ENCODE results near the gene COA1.
"Not testable (repeated sequence)": the region's sequence is repeated elsewhere in the genome, so short reads cannot be mapped to it uniquely, and the experiment has no call there.

Gene COA1

DNA sequence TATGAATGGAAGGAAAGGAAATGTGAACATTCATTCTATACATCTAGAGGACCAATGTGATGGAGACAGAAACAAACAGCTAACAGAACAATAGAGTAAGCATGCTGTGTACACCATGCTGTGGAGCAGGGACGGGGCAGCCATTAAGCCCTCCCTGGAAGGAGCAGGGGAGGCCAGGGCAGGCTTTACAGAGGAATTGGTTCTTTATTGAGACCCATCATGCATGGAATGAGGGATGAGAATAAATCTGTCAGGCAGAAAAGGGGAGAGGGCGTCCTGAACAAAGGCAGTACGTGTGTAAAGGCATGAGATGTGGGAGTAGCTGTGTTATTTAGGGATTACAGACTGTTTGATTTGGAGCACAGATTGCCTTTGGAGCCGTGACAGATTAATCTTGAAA is 111.2 kb downstream of the COA1 start:
- DNase-seq (ENCODE audit: low read depth): no peak
- peaks cover 37% of the 10 kb centered on the region for H3K36me3 ChIP-seq (ENCODE audit: control insufficient read depth, insufficient read depth, low read length, severe bottlenecking)
- peaks cover 23% of the 10 kb centered on the region for H3K4me1 ChIP-seq (ENCODE audit: control insufficient read depth, insufficient read depth, low read length)
- no peaks in the 10 kb centered on the region for H3K27me3 ChIP-seq (replicated peaks; ENCODE audit: control insufficient read depth, insufficient read depth, low read length)
- no peaks in the 10 kb centered on the region for H3K9me3 ChIP-seq (ENCODE audit: control insufficient read depth, low read length)
- no peak overlapping the region for H3K9ac ChIP-seq (ENCODE audit: low read length)
- no peak overlapping the region for H3K4me3 ChIP-seq (ENCODE audit: low read length)

- Histone ChIP-seq H3K27me3 (replicated peaks; ENCODE audit: control insufficient read depth, insufficient read depth, low read length) (no peaks in the 10 kb centered on the region), H3K36me3 (ENCODE audit: control insufficient read depth, insufficient read depth, low read length, severe bottlenecking) (peaks cover 32% of the 10 kb centered on the region), H3K4me3 (ENCODE audit: low read length) (no peak overlapping the region), H3K9ac (ENCODE audit: low read length) (no peak overlapping the region), H3K9me3 (ENCODE audit: control insufficient read depth, low read length) (no peaks in the 10 kb centered on the region), H3K4me1 (ENCODE audit: control insufficient read depth, insufficient read depth, low read length) (peaks cover 33% of the 10 kb centered on the region)
- DNase-seq (ENCODE audit: low read depth): no peak
Observed at GRCh38 chr7:43616977-43617376, 112.3 kb downstream of the COA1 start.

DNA sequence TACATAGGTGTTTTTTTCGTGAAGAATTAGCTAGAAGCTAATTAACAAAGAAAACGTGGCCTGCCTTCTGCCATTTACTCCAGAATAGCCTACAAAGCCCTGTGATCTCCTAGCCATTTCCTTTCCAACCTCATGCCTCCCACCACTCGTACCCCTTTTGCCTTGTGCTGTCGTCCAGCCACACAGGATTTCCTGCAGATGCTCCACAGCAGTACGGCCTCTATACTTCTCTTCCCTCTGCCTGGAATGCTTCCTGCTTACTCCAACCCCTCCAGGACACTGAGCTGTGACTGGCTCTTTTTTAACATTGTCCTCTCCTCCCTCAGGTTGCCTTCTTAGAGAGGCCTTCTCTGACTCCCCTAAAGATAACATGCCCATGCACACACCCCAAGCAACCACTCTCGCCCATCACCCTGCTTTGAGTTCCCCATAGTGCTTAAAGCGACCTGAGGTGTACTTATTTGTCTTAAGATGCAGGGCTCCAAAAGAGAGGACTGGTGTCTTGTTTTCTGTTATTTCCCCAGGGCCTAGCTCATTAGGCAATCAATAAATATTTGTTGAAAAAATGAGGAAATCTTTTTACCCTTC is 113.7 kb downstream of the COA1 start:
- peaks cover 38% of the 10 kb centered on the region for H3K4me1 ChIP-seq (ENCODE audit: control insufficient read depth, insufficient read depth, low read length)
- no peaks in the 10 kb centered on the region for H3K27me3 ChIP-seq (replicated peaks; ENCODE audit: control insufficient read depth, insufficient read depth, low read length)
- no peaks in the 10 kb centered on the region for H3K9me3 ChIP-seq (ENCODE audit: control insufficient read depth, low read length)
- H3K9ac ChIP-seq (ENCODE audit: low read length): no peak overlapping the region
- DNase-seq (ENCODE audit: low read depth): no peak
- peaks cover 34% of the 10 kb centered on the region for H3K36me3 ChIP-seq (ENCODE audit: control insufficient read depth, insufficient read depth, low read length, severe bottlenecking)
- no peak overlapping the region for H3K4me3 ChIP-seq (ENCODE audit: low read length)

DNA sequence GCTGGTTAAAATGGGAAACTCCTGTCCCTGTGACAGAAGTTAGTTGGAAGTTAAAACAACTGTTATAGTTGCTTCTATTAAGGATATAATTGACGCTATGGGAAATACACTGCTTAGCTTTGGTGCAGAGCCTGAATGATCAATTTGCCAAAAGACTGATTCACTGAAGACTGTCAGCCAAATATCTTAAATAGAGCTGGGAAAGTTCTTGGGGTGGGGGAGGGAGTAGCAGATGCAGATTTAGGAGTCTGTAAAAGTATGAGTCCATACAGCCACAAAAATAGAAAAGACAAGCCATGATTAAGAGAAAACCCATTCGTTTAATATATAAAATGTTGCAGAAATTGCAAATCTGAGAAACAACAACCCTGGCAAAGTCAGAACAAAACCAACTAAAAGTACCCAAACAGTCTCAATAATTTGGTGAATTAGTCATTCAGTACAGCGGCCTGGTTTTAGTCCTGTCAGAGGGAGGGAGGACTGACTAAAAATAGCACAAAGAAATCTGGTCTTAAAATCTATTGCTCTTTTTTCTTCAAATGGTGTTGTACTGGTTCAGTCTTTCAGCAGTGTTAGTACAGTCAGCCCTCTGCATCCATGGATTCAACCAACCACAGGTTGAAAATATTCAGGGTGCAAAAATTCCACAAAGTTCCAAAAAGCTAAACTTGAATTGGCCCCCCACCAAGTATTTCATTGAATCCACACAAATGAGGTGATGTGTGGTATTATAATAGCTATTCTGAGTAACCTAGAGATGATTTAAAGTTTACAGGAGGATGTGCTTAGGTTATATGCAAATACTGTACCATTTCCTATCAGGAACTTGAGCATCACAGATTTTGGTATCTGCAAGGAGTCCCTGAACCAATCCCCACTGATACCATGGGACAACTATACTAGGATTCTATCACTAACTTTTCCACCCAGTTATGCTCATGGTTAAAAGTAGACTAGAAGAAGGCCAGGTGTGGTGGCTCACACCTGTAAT is 116.4 kb downstream of the COA1 start:
- H3K4me1 ChIP-seq (ENCODE audit: control insufficient read depth, insufficient read depth, low read length): peaks cover 24% of the 10 kb centered on the region
- H3K4me3 ChIP-seq (ENCODE audit: low read length): peak overlapping the region; percentile 52
- peak; percentile 64 for DNase-seq (ENCODE audit: low read depth)
- no peaks in the 10 kb centered on the region for H3K9me3 ChIP-seq (ENCODE audit: control insufficient read depth, low read length)
- H3K27me3 ChIP-seq (replicated peaks; ENCODE audit: control insufficient read depth, insufficient read depth, low read length): no peaks in the 10 kb centered on the region
- H3K36me3 ChIP-seq (ENCODE audit: control insufficient read depth, insufficient read depth, low read length, severe bottlenecking): peaks cover 42% of the 10 kb centered on the region
- H3K9ac ChIP-seq (ENCODE audit: low read length): peak overlapping the region; percentile 43

- no peak for DNase-seq (ENCODE audit: low read depth)
- H3K36me3 ChIP-seq (ENCODE audit: control insufficient read depth, insufficient read depth, low read length, severe bottlenecking): peaks cover 35% of the 10 kb centered on the region
- H3K4me3 ChIP-seq (ENCODE audit: low read length): peak overlapping the region; percentile 52
- H3K9ac ChIP-seq (ENCODE audit: low read length): peak overlapping the region; percentile 43
- H3K27me3 ChIP-seq (replicated peaks; ENCODE audit: control insufficient read depth, insufficient read depth, low read length): no peaks in the 10 kb centered on the region
- peaks cover 24% of the 10 kb centered on the region for H3K4me1 ChIP-seq (ENCODE audit: control insufficient read depth, insufficient read depth, low read length)
- H3K9me3 ChIP-seq (ENCODE audit: control insufficient read depth, low read length): no peaks in the 10 kb centered on the region
Observed at GRCh38 chr7:43612128-43612527, 117.2 kb downstream of the COA1 start.

DNA sequence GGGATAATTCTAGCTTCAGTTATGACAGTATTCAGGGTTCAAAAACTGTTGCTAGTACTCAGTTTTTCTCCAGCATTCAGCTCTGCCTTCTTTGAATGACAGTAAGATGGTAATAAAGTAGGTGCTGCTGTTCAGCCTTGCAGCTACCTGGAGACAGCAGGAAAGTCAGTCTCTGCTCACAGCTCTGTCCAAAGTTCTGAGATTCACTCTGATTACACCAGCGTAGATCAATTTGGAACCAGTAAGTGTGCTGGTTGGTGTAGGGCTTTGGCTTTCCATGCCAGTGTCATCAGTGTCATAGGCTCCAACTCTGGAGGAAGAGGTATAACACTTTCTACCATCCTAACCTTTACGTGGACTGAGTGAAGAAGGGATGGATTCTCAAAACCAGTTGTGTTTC is 120.2 kb downstream of the COA1 start:
- Histone ChIP-seq H3K4me1 (ENCODE audit: control insufficient read depth, insufficient read depth, low read length) (peaks cover 24% of the 10 kb centered on the region), H3K9me3 (ENCODE audit: control insufficient read depth, low read length) (no peaks in the 10 kb centered on the region), H3K36me3 (ENCODE audit: control insufficient read depth, insufficient read depth, low read length, severe bottlenecking) (peaks cover 26% of the 10 kb centered on the region), H3K27me3 (replicated peaks; ENCODE audit: control insufficient read depth, insufficient read depth, low read length) (no peaks in the 10 kb centered on the region), H3K9ac (ENCODE audit: low read length) (no peak overlapping the region), H3K4me3 (ENCODE audit: low read length) (no peak overlapping the region)
- no peak for DNase-seq (ENCODE audit: low read depth)

- Histone ChIP-seq H3K9me3 (ENCODE audit: control insufficient read depth, low read length) (no peaks in the 10 kb centered on the region), H3K4me1 (ENCODE audit: control insufficient read depth, insufficient read depth, low read length) (peaks cover 6% of the 10 kb centered on the region), H3K36me3 (ENCODE audit: control insufficient read depth, insufficient read depth, low read length, severe bottlenecking) (peaks cover 32% of the 10 kb centered on the region), H3K4me3 (ENCODE audit: low read length) (no peak overlapping the region), H3K27me3 (replicated peaks; ENCODE audit: control insufficient read depth, insufficient read depth, low read length) (no peaks in the 10 kb centered on the region), H3K9ac (ENCODE audit: low read length) (no peak overlapping the region)
- no peak for DNase-seq (ENCODE audit: low read depth)
Observed at GRCh38 chr7:43604251-43604650, 125.1 kb downstream of the COA1 start.

GRCh38 chr7:43602256-43602655 is 127.1 kb downstream of the COA1 start:
- Histone ChIP-seq H3K36me3 (ENCODE audit: control insufficient read depth, insufficient read depth, low read length, severe bottlenecking) (peaks cover 42% of the 10 kb centered on the region), H3K9me3 (ENCODE audit: control insufficient read depth, low read length) (no peaks in the 10 kb centered on the region), H3K4me3 (ENCODE audit: low read length) (no peak overlapping the region), H3K9ac (ENCODE audit: low read length) (no peak overlapping the region), H3K27me3 (replicated peaks; ENCODE audit: control insufficient read depth, insufficient read depth, low read length) (no peaks in the 10 kb centered on the region), H3K4me1 (ENCODE audit: control insufficient read depth, insufficient read depth, low read length) (peaks cover 6% of the 10 kb centered on the region)
- DNase-seq (ENCODE audit: low read depth): no peak

GRCh38 chr7:43600056-43600455 is 129.3 kb downstream of the COA1 start:
- no peak for DNase-seq (ENCODE audit: low read depth)
- H3K4me3 ChIP-seq (ENCODE audit: low read length): no peak overlapping the region
- peaks cover 11% of the 10 kb centered on the region for H3K4me1 ChIP-seq (ENCODE audit: control insufficient read depth, insufficient read depth, low read length)
- H3K9ac ChIP-seq (ENCODE audit: low read length): no peak overlapping the region
- no peaks in the 10 kb centered on the region for H3K27me3 ChIP-seq (replicated peaks; ENCODE audit: control insufficient read depth, insufficient read depth, low read length)
- H3K9me3 ChIP-seq (ENCODE audit: control insufficient read depth, low read length): no peaks in the 10 kb centered on the region
- peaks cover 56% of the 10 kb centered on the region for H3K36me3 ChIP-seq (ENCODE audit: control insufficient read depth, insufficient read depth, low read length, severe bottlenecking)

- H3K4me3 ChIP-seq (ENCODE audit: low read length); DNase-seq (ENCODE audit: low read depth); H3K9ac ChIP-seq (ENCODE audit: low read length); H3K27me3 ChIP-seq (replicated peaks; ENCODE audit: control insufficient read depth, insufficient read depth, low read length); H3K9me3 ChIP-seq (ENCODE audit: control insufficient read depth, low read length): not testable (repeated sequence)
- Histone ChIP-seq H3K4me1 (ENCODE audit: control insufficient read depth, insufficient read depth, low read length) (peaks cover 13% of the 10 kb centered on the region), H3K36me3 (ENCODE audit: control insufficient read depth, insufficient read depth, low read length, severe bottlenecking) (peaks cover 50% of the 10 kb centered on the region)
Observed at GRCh38 chr7:43596426-43596825, 132.9 kb downstream of the COA1 start.

GRCh38 chr7:43594020-43594419 is 135.3 kb downstream of the COA1 start:
- H3K36me3 ChIP-seq (ENCODE audit: control insufficient read depth, insufficient read depth, low read length, severe bottlenecking): peaks cover 31% of the 10 kb centered on the region
- no peaks in the 10 kb centered on the region for H3K9me3 ChIP-seq (ENCODE audit: control insufficient read depth, low read length)
- H3K27me3 ChIP-seq (replicated peaks; ENCODE audit: control insufficient read depth, insufficient read depth, low read length): no peaks in the 10 kb centered on the region
- no peak for DNase-seq (ENCODE audit: low read depth)
- peaks cover 15% of the 10 kb centered on the region for H3K4me1 ChIP-seq (ENCODE audit: control insufficient read depth, insufficient read depth, low read length)
- H3K9ac ChIP-seq (ENCODE audit: low read length): no peak overlapping the region
- no peak overlapping the region for H3K4me3 ChIP-seq (ENCODE audit: low read length)
